ENCODE data around the gene TPI1. TPM values are rescaled to one million over a fixed set of nuclear protein-coding genes. Genes with fewer than 3 reads are reported as not detected.
"Not testable (repeated sequence)": the region's sequence is repeated elsewhere in the genome, so short reads cannot be mapped to it uniquely, and the experiment has no call there.

Gene TPI1
- total RNA-seq, 1 donor from 2014 or later, result 2,208 TPM

GRCh38 chr12:6883252-6883651 is 15.9 kb downstream of the TPI1 start:
- no peak for DNase-seq (ENCODE audit: low read depth)
- H3K4me3 ChIP-seq (ENCODE audit: low read depth, low read length), result no peak overlapping the region
- TF ChIP-seq CTCF (conservative IDR thresholded peaks at IDR 0.05; ENCODE audit: low read depth, low read length), result no peak

GRCh38 chr12:6883683-6884082 is 16.4 kb downstream of the TPI1 start:
- H3K4me3 ChIP-seq (ENCODE audit: low read depth, low read length), result no peak overlapping the region
- DNase-seq (ENCODE audit: low read depth), result no peak
- no peak for TF ChIP-seq CTCF (conservative IDR thresholded peaks at IDR 0.05; ENCODE audit: low read depth, low read length)

- no peak for DNase-seq (ENCODE audit: low read depth)
- no peak overlapping the region for H3K4me3 ChIP-seq (ENCODE audit: low read depth, low read length)
- TF ChIP-seq CTCF (conservative IDR thresholded peaks at IDR 0.05; ENCODE audit: low read depth, low read length), result no peak
Observed at GRCh38 chr12:6884539-6884938, 17.2 kb downstream of the TPI1 start.

GRCh38 chr12:6886206-6886999 is 19.1 kb downstream of the TPI1 start:
- H3K4me3 ChIP-seq (ENCODE audit: low read depth, low read length); DNase-seq (ENCODE audit: low read depth): not testable (repeated sequence)

- no peak for TF ChIP-seq CTCF (conservative IDR thresholded peaks at IDR 0.05; ENCODE audit: low read depth, low read length)
- DNase-seq (ENCODE audit: low read depth), result no peak
- no peak overlapping the region for H3K4me3 ChIP-seq (ENCODE audit: low read depth, low read length)
Observed at GRCh38 chr12:6887460-6887859, 20.1 kb downstream of the TPI1 start.

GRCh38 chr12:6888360-6888759 is 21.0 kb downstream of the TPI1 start:
- no peak for DNase-seq (ENCODE audit: low read depth)

GRCh38 chr12:6888794-6889193 is 21.5 kb downstream of the TPI1 start:
- not testable (repeated sequence) for H3K4me3 ChIP-seq (ENCODE audit: low read depth, low read length); DNase-seq (ENCODE audit: low read depth)

More at GRCh38 chr12:6888360-6888759, 21.0 kb downstream of the TPI1 start:
- no peak overlapping the region for H3K4me3 ChIP-seq (ENCODE audit: low read depth, low read length)
- TF ChIP-seq CTCF (conservative IDR thresholded peaks at IDR 0.05; ENCODE audit: low read depth, low read length), result no peak

- DNase-seq (ENCODE audit: low read depth); H3K4me3 ChIP-seq (ENCODE audit: low read depth, low read length): not testable (repeated sequence)
Observed at GRCh38 chr12:6889775-6890573, 22.6 kb downstream of the TPI1 start.
